HCT116 (cell line): ENCODE measurements around the gene NSUN2.

Experiments used
- ATF3 ChIP-seq: IDR thresholded peaks from 2 replicates; pipeline ENCODE4 v1.6.1; 2012
- CTCF ChIP-seq, 3 experiments: fragments of 200-600 bp in 1 of 3; sonication (generic) in 1 of 3; IDR thresholded peaks in 2 of 3; conservative IDR thresholded peaks in 1 of 3; 2 replicates each; pipeline ENCODE4 v1.5.1; 2012 to 2017; ENCODE audit warnings: low read depth in 2 of 3, low read length in 2 of 3, antibody characterized with exemption in 1 of 3, borderline replicate concordance in 1 of 3, control low read depth in 1 of 3, mild to moderate bottlenecking in 1 of 3, mixed read lengths in 1 of 3, mixed run types in 1 of 3, moderate library complexity in 1 of 3; ENCODE audit not compliant: insufficient read depth in 1 of 3
- JUND ChIP-seq: IDR thresholded peaks from 2 replicates; pipeline ENCODE4 v1.6.1; 2012
- MAX ChIP-seq: IDR thresholded peaks from 2 replicates; pipeline ENCODE4 v1.6.1; 2012
- POLR2A ChIP-seq: IDR thresholded peaks from 2 replicates; pipeline ENCODE4 v1.7.0; 2011; ENCODE audit warnings: borderline replicate concordance; ENCODE audit not compliant: insufficient read depth, insufficient read length; ENCODE audit errors: extremely low read depth
- POLR2AphosphoS5 ChIP-seq: IDR thresholded peaks from 2 replicates; pipeline ENCODE4 v1.6.1; 2011; ENCODE audit warnings: mild to moderate bottlenecking, low read depth, low read length, moderate library complexity
- RAD21 ChIP-seq: IDR thresholded peaks from 2 replicates; pipeline ENCODE4 v1.6.1; 2012; ENCODE audit warnings: low read depth, mild to moderate bottlenecking
- REST ChIP-seq: IDR thresholded peaks from 2 replicates; pipeline ENCODE4 v1.6.1; 2012; ENCODE audit warnings: low read depth
- SRF ChIP-seq: IDR thresholded peaks from 2 replicates; pipeline ENCODE4 v1.6.1; 2012; ENCODE audit warnings: low read depth
- ZBTB33 ChIP-seq: IDR thresholded peaks from 2 replicates; pipeline ENCODE4 v1.6.1; 2011; ENCODE audit warnings: mild to moderate bottlenecking, low read length, moderate library complexity; ENCODE audit not compliant: insufficient replicate concordance; ENCODE audit errors: extremely low read depth
- ZFX ChIP-seq: fragments of 450-650 bp; IDR thresholded peaks from 2 replicates; pipeline ENCODE4 v1.6.1; 2017

- TF ChIP-seq POLR2A, result no peak
- TF ChIP-seq POLR2AphosphoS5, result no peak
- TF ChIP-seq ATF3, result no peak
- no peak for TF ChIP-seq JUND
- TF ChIP-seq ZBTB33, result no peak
- no peak for TF ChIP-seq CTCF (IDR thresholded peaks at IDR 0.05 in 2 of 3, conservative IDR thresholded peaks at IDR 0.05 in 1 of 3; ENCODE audit: borderline replicate concordance in 1 of 3, insufficient read depth in 1 of 3, low read depth in 2 of 3, low read length in 2 of 3)
- no peak for TF ChIP-seq MAX
- TF ChIP-seq REST, result no peak
- no peak for TF ChIP-seq ZFX
- TF ChIP-seq RAD21, result no peak
- TF ChIP-seq SRF, result no peak
Observed at GRCh38 chr5:6631441-6631840, 1.4 kb downstream of the NSUN2 start.
